Measurements from ENCODE around the gene MRPL22.

GRCh38 chr5:154970759-154971158 is 29.9 kb downstream of the MRPL22 start:
- TF ChIP-seq CTCF (IDR thresholded peaks at IDR 0.05; ENCODE audit: low read depth, low read length, missing input control) (no peak), YY1 (IDR thresholded peaks at IDR 0.05) (no peak), NR2F2 (IDR thresholded peaks at IDR 0.05) (no peak), RXRA (IDR thresholded peaks at IDR 0.05) (no peak), RAD21 (IDR thresholded peaks at IDR 0.05) (no peak)
- TF ChIP-seq, protein P1, sequence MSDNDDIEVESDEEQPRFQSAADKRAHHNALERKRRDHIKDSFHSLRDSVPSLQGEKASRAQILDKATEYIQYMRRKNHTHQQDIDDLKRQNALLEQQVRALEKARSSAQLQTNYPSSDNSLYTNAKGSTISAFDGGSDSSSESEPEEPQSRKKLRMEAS (IDR thresholded peaks at IDR 0.05), result no peak
- TF ChIP-seq, protein P2, sequence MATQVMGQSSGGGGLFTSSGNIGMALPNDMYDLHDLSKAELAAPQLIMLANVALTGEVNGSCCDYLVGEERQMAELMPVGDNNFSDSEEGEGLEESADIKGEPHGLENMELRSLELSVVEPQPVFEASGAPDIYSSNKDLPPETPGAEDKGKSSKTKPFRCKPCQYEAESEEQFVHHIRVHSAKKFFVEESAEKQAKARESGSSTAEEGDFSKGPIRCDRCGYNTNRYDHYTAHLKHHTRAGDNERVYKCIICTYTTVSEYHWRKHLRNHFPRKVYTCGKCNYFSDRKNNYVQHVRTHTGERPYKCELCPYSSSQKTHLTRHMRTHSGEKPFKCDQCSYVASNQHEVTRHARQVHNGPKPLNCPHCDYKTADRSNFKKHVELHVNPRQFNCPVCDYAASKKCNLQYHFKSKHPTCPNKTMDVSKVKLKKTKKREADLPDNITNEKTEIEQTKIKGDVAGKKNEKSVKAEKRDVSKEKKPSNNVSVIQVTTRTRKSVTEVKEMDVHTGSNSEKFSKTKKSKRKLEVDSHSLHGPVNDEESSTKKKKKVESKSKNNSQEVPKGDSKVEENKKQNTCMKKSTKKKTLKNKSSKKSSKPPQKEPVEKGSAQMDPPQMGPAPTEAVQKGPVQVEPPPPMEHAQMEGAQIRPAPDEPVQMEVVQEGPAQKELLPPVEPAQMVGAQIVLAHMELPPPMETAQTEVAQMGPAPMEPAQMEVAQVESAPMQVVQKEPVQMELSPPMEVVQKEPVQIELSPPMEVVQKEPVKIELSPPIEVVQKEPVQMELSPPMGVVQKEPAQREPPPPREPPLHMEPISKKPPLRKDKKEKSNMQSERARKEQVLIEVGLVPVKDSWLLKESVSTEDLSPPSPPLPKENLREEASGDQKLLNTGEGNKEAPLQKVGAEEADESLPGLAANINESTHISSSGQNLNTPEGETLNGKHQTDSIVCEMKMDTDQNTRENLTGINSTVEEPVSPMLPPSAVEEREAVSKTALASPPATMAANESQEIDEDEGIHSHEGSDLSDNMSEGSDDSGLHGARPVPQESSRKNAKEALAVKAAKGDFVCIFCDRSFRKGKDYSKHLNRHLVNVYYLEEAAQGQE (IDR thresholded peaks at IDR 0.05), result no peak

All from liver (tissue), 3 donors.